ENCODE data around the gene ANAPC13. TPM values are rescaled to one million over a fixed set of nuclear protein-coding genes. Genes with fewer than 3 reads are reported as not detected.

Gene ANAPC13
- polyA plus RNA-seq, 1 donor (not counting 4 experiments of a cell fraction or from before 2014, with no cell fraction given), result 63.4 TPM

DNA sequence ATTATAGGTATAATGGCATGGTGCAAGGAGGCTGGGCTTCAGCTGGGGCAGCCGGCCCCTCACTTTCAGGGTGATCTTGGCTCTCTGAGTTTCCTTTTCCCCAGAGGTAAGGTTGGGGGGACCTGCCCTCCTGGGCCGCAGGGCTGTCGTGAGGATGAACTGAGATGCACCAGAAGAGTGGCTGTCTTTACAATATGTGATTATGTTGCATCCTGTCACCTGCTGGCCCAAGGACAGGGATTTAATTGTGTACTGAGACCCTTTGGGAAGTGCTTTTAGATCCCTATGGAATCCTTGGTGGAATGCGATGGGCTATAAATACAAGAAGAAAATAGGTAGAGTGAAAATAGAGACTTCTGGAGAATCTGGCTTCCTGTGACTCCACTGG is 22.1 kb downstream of the ANAPC13 start:
- no peaks in the 10 kb centered on the region for H3K9me1 ChIP-seq (ENCODE audit: control insufficient read depth, extremely low read depth, insufficient read depth, low read length)
- no peaks in the 10 kb centered on the region for H3K27me3 ChIP-seq (ENCODE audit: control insufficient read depth, extremely low read depth, insufficient read depth, low read length)
- H3K36me3 ChIP-seq (ENCODE audit: control insufficient read depth in 2 of 2, extremely low read depth in 1 of 2, insufficient read depth in 2 of 2, low read length in 2 of 2), result no peaks in the 10 kb centered on the region
- no peaks in the 10 kb centered on the region for H3K9me3 ChIP-seq (ENCODE audit: control insufficient read depth, low read depth, low read length)
- H3K4me2 ChIP-seq (ENCODE audit: control insufficient read depth, extremely low read depth, insufficient read depth, low read depth, low read length), result peak overlapping the region; percentile 25
- dilution Hi-C loops (cut with MboI; ENCODE audit: extremely low pct_ligation_motif_present, low sequenced_read_pairs), result no loop called here
- TF ChIP-seq EZH2 (IDR thresholded peaks at IDR 0.05; ENCODE audit: low read length), result no peak
- TF ChIP-seq, protein P1, sequence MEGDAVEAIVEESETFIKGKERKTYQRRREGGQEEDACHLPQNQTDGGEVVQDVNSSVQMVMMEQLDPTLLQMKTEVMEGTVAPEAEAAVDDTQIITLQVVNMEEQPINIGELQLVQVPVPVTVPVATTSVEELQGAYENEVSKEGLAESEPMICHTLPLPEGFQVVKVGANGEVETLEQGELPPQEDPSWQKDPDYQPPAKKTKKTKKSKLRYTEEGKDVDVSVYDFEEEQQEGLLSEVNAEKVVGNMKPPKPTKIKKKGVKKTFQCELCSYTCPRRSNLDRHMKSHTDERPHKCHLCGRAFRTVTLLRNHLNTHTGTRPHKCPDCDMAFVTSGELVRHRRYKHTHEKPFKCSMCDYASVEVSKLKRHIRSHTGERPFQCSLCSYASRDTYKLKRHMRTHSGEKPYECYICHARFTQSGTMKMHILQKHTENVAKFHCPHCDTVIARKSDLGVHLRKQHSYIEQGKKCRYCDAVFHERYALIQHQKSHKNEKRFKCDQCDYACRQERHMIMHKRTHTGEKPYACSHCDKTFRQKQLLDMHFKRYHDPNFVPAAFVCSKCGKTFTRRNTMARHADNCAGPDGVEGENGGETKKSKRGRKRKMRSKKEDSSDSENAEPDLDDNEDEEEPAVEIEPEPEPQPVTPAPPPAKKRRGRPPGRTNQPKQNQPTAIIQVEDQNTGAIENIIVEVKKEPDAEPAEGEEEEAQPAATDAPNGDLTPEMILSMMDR (optimal IDR thresholded peaks at IDR 0.05 in 1 of 3, IDR thresholded peaks at IDR 0.05 in 1 of 3, conservative IDR thresholded peaks at IDR 0.05 in 1 of 3; ENCODE audit: extremely low read depth in 1 of 3, insufficient read depth in 2 of 3, low read length in 3 of 3), result no peak
- H4K20me1 ChIP-seq (ENCODE audit: control insufficient read depth, extremely low read depth, insufficient read depth, low read length), result no peaks in the 10 kb centered on the region
- no peak overlapping the region for H3K27ac ChIP-seq (ENCODE audit: control insufficient read depth, insufficient read depth, low read length)
- DNase-seq (ENCODE audit: low read depth, low spot score) (no peak), FAIRE-seq (no peak)
- no peak overlapping the region for H2AFZ ChIP-seq (ENCODE audit: control insufficient read depth, low read length)
- H3K4me3 ChIP-seq (ENCODE audit: control insufficient read depth in 2 of 3, extremely low read depth in 1 of 3, insufficient read depth in 2 of 3, low read depth in 1 of 3, low read length in 3 of 3), result no peak overlapping the region
- H3K79me2 ChIP-seq (ENCODE audit: control insufficient read depth, insufficient read depth, low read length), result no peaks in the 10 kb centered on the region
- H3K4me1 ChIP-seq (ENCODE audit: control insufficient read depth, extremely low read depth, insufficient read depth, low read length), result peaks cover 6% of the 10 kb centered on the region
- H3K9ac ChIP-seq (ENCODE audit: control insufficient read depth, extremely low read depth, insufficient read depth, low read length), result peak overlapping the region; percentile 24

DNA sequence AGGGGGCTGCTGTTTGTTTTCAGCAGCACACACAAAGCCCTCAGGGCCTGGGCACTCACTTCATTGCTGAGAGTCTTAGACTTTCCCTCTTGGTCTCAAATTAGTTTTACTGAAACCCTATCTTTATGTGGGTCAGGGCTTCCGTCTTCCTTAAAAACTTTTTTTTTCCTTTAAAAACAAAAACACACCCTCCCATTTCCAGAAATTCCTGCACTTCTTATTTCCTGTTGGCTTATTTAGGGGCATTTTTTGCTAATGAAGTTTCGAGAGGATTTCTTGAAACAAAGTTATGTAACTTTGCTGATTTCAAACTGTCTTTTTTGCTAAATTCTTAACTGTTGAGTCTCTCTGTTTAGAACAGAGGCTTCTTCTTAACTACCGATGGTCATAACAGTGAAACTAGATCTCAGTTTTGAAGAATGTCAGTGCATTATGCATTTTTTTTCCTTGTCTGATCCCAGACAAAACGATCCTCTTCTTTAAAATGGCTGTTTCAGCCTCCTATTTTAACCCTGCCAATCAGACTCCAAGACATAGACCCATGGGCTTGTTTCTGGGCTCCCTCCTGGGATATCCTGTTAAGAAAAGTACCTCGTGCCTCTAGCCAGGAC is 23.3 kb downstream of the ANAPC13 start:
- DNase-seq (ENCODE audit: low read depth, low spot score) (no peak), FAIRE-seq (peak; percentile 13)
- Histone ChIP-seq H3K9me1 (ENCODE audit: control insufficient read depth, extremely low read depth, insufficient read depth, low read length) (no peaks in the 10 kb centered on the region), H3K36me3 (ENCODE audit: control insufficient read depth in 2 of 2, extremely low read depth in 1 of 2, insufficient read depth in 2 of 2, low read length in 2 of 2) (no peaks in the 10 kb centered on the region), H4K20me1 (ENCODE audit: control insufficient read depth, extremely low read depth, insufficient read depth, low read length) (no peaks in the 10 kb centered on the region), H3K4me3 (ENCODE audit: control insufficient read depth in 2 of 3, extremely low read depth in 1 of 3, insufficient read depth in 2 of 3, low read depth in 1 of 3, low read length in 3 of 3) (no peak overlapping the region), H3K79me2 (ENCODE audit: control insufficient read depth, insufficient read depth, low read length) (no peaks in the 10 kb centered on the region), H3K4me1 (ENCODE audit: control insufficient read depth, extremely low read depth, insufficient read depth, low read length) (peaks cover 6% of the 10 kb centered on the region), H3K4me2 (ENCODE audit: control insufficient read depth, extremely low read depth, insufficient read depth, low read depth, low read length) (no peak overlapping the region), H3K9me3 (ENCODE audit: control insufficient read depth, low read depth, low read length) (no peaks in the 10 kb centered on the region), H3K27ac (ENCODE audit: control insufficient read depth, insufficient read depth, low read length) (no peak overlapping the region), H2AFZ (ENCODE audit: control insufficient read depth, low read length) (no peak overlapping the region), H3K9ac (ENCODE audit: control insufficient read depth, extremely low read depth, insufficient read depth, low read length) (no peak overlapping the region), H3K27me3 (ENCODE audit: control insufficient read depth, extremely low read depth, insufficient read depth, low read length) (no peaks in the 10 kb centered on the region)
- dilution Hi-C loops (cut with MboI; ENCODE audit: extremely low pct_ligation_motif_present, low sequenced_read_pairs), result no loop called here
- no peak for TF ChIP-seq EZH2 (IDR thresholded peaks at IDR 0.05; ENCODE audit: low read length)
- TF ChIP-seq, protein P1 (optimal IDR thresholded peaks at IDR 0.05 in 1 of 3, IDR thresholded peaks at IDR 0.05 in 1 of 3, conservative IDR thresholded peaks at IDR 0.05 in 1 of 3; ENCODE audit: extremely low read depth in 1 of 3, insufficient read depth in 2 of 3, low read length in 3 of 3), result no peak
